SKM-1 (cell line): ENCODE measurements around the gene CLEC20A.
A peak's percentile ranks its signal among the peaks of the same experiment; 100 is the strongest.

Source experiments
- DNase-seq: peaks from one replicate; lab custom pipeline; 2025; ENCODE audit not compliant: unreplicated experiment; lab: John Stamatoyannopoulos, UW

Gene CLEC20A

DNA sequence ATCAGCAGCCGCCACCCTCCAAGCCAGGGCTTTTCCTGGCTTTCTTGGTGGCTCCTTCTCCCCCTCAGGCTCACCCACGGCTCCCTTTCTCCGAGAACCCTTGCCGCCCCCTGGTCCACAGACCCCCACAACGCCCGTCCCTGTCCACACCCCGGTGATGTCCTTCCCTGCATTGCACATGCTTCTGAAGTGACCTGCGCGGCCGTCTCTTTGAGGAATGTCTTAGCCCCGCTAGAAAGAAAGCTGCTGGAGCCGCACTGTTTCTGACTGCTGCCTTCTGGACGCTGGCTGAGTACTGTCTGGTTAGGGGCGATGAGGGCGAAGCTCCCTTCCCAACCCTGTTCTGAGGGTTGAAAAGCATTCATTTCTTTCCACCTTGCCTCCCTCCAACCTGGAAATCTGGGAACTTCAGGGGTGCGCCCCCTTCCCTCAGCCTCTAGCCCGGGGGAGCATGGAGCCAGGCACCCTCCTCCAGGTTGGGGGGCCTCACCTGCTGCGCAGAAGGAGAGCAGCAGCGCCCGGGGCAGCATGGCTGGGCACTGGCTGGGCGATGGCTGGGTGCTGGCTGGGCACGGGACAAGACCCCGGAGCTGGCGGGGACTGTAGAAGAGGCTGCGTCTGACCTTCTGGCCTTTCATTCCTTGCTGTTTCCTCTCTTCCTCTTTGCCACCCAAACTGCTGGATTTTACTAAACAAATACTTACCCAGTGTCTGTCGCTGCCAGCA lies at the start of gene CLEC20A:
Gene CLEC20A, minus strand, starts transcription at position 555 of the 726 bp plus-strand sequence. Its CDS starts 25 bp downstream, at position 530.
- no peak for DNase-seq

GRCh38 chr1:178544531-178544930 lies 47.8 kb upstream of the CLEC20A start:
- no peak for DNase-seq

DNA sequence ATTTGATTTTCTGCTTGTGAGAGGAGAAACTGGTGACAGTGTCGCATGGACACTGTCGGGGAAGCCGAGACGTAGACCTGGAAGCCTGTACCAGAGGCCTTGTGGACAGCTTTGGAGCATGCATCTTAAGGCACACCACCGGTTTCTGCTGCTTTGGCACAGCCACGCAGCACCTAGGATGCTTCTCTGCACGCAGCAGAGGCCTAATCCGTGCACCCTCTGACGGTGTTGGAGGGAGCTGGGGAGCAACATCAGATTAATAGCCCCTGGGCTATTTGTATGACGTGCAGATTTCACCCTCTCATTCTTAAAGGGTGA lies 46.5 kb upstream of the CLEC20A start:
- DNase-seq, result no peak

DNA sequence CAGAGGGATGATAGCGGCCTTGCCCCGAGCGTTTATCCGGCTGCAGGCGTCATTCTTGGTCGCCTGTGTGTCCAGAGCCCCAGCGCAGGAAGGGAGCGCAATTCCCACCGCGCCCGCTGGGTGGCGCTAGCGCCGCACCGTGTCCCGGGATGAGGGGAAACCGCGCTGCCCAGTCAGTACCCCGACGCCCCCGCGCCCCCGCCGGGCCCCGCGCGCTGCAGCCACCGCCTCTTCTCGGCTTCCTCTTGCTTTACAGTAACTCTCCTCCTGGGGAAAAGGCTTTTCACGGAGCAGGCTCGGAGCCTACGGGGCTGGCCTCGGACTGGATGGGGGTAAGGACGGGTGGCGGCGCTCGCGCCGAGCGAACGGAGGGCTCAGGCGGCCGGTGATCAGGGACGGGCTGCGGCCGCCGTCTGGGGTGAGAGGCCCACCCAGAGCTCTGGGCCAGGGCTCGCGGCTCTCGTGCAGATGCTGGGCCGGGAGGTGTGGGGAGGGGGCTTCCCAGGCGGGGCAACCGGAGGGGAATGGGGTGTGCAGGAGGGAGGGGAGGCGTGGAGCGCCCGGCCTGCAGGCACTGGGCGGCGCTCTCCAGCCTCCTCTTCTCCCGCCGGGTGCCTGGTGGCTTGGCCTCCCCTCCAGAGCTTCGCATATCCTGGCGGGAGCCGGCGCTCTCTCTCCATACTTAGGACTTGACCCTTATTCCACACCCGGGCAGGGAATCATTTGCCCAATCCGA lies 46.0 kb upstream of the CLEC20A start:
- peak; percentile 89 for DNase-seq

- peak; percentile 58 for DNase-seq
Observed at GRCh38 chr1:178541829-178542553, 45.2 kb upstream of the CLEC20A start.

DNA sequence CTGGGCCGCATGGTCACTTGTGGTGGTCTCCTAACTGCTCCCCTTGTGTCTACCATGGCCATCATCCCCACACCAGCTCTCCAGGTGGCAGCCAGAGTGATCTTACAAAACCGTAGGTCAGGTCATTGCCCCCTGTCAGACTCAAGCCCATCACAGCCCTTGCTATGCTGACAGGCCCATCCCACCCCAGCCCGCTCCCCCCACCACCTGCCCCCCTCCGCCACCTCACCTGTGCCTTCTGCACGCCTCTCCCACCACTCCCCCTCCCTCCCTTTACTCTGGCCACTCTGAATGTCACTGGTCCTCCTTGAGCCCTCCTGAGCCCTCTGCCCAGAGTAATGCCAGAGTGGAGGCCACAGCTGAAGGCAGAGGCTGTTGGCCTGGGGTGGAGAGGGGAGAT lies 44.6 kb upstream of the CLEC20A start:
- no peak for DNase-seq

- no peak for DNase-seq
Observed at GRCh38 chr1:178540646-178541045, 43.9 kb upstream of the CLEC20A start.

GRCh38 chr1:178540204-178540603 lies 43.4 kb upstream of the CLEC20A start:
- no peak for DNase-seq

- no peak for DNase-seq
Observed at GRCh38 chr1:178539291-178539690, 42.5 kb upstream of the CLEC20A start.

DNA sequence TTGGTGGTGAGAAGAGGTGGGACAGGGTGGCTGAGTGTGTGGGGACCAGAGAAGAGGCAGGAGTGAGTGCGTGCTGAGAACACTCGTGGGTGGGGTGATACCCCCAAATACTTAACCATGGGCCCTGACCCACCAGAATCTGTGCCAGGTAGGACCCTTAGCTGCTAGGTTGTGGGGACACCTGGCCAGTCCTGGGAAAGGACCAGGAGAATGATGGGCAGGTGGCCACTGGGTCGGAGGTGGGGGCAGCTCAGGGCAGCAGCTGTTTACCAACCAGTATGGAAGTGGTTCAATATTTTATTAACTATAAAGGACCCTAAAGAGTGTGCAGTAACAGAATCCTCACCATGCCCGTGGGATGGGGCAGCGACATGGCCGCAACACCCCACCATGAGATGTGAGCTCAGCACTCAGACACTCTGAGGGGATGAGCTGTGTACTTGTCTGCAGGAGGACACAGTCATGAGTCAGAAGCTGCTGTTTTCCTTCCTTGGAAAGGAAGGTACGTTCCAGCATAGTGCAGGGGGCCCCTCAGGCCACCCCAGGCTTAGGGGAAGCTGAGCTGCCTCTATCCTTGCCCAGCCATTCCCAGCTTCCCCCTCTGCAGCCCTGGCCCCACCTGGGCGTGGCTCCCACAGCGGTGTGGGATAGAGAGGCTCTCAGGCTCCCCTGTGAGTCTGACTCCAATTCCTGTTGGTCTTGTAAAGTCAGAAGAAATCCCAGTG lies 41.6 kb upstream of the CLEC20A start:
- DNase-seq, result no peak

- DNase-seq, result no peak
Observed at GRCh38 chr1:178537382-178538090, 40.8 kb upstream of the CLEC20A start.

DNA sequence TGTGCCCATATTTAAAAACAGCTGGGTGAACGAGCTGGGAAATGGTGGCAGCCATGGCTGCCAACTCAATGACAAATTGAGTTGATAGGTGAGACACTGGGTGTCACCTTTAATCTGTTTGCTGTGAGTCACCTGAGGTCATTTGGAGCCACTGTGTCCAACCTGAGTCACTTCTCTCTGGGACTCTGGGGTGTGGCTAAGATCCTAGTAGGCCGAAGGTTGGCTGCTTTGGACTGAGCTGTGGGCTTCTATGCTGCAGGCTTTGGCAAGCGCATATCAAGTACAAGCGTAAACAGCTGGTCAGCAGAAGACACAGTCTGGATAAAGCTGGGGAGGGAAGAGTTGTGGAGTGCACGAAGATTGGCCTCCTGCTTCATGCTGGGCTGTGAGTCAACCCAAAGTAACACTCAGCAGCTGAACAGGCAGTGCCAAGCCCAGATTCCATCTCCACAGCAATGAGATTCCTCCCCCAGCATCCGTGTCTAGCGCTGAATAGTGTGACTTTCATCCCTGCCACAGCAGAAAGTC lies 40.1 kb upstream of the CLEC20A start:
- DNase-seq, result no peak

GRCh38 chr1:178536329-178536728 lies 39.6 kb upstream of the CLEC20A start:
- no peak for DNase-seq

GRCh38 chr1:178534137-178534868 lies 37.5 kb upstream of the CLEC20A start:
- DNase-seq, result no peak

DNA sequence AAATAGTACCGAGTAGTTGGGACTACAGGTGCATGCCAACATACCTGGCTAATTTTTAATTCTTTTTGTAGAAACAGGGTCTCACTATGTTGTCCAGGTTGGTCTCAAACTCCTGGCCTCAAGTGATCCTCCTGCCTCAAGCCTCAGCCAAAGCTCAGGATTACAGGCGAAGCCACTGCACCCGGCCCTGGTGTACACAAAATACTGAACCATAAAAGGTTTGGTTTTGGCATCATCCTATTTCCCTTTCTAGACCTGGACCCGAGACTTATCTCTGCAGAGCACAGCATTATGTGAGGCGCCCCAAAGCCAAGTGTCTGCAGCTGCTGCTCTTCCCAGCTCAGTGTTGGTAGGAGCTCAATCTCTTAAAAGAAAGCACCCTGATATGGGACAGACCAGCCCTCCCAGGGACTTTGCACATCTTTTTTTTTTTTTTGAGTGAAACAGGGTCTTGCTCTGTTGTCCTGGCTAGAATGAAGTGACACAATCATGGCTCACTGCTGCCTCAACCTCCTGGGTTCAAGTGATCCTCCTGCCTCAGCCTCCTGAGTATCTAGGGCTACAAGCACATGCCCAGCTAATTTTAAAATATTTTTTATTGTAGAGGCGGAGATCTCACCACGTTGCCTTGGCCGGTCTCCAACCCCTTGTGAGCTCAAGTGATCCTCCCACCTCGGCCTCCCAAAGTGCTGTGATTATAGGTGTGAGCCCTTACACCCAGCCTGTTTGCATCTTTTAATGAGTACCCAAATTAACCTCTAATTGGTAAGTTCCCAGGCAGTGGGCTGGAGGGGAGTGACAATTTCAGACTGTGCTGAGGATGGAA lies 36.6 kb upstream of the CLEC20A start:
- no peak for DNase-seq

DNA sequence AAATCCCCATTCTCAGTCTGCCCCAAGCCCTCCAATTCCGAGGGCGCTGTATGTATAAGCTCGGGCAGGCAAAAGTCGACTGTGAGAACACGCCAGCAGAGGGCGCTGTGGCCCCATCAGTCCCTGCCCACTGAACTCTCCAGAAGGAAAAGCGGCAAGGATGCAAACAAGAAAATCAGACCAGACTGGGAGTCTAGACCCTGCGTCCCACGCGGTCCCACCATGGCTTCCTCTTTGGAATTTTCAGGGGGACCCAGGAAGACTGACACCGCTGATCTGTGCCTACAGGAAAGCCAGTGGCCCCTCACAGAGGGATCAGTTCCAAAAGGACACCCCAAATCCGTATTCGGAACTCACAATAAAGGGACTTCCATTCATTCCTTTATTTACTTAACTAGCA lies 35.6 kb upstream of the CLEC20A start:
- DNase-seq, result peak; percentile 64

DNA sequence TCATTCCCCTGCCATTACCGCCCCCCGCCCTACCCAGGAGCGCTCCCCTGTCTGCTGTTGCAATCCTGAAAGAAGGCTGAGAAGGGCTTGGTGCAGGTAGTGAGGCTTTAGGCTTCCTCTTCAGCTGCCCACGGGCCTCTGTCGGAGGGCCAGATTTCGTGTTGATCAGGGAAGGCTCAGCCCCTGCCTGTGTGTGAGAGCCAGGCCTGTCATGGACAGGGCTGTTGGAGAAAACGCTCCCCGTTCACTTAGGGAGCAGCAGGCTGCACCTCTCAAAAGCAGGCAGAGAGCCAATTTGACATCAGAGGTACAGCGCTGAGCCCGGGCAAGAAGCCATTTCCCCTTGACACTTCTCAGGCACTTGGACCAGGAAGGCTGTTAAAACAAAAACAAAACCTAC lies 35.1 kb upstream of the CLEC20A start:
- DNase-seq, result no peak

GRCh38 chr1:178530502-178530901 lies 33.7 kb upstream of the CLEC20A start:
- no peak for DNase-seq

DNA sequence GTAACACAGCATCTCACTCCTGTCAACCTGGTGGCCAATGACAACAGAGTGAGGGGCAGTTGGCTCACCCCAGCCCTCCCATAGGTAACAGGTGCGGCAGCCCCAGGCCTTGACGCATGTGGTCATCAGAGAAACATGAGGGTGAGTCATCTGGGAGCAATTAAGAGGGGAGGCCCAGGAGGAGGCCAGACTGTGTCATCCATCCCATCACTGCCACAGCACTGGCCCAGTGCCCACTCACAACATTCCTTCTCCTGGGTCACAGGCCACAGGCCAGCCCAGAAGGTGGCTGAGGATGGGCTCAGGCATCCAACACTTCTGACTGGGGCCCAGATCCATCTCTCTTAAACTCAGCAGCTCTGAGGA lies 33.3 kb upstream of the CLEC20A start:
- no peak for DNase-seq
